ENCODE measurements around the gene MEIS2.

- TF ChIP-seq CTCF (IDR thresholded peaks at IDR 0.05; ENCODE audit: insufficient read depth, low read depth, low read length) = no peak
- TF ChIP-seq EZH2 (IDR thresholded peaks at IDR 0.05; ENCODE audit: insufficient read depth, low read length) = no peak
Measured at GRCh38 chr15:36970522-36970921, 129.8 kb downstream of the MEIS2 start.

Data from astrocyte (in vitro differentiated cells and primary cell).